ENCODE data around the gene FKBP3. TPM values are rescaled to one million over a fixed set of nuclear protein-coding genes. Genes with fewer than 3 reads are reported as not detected.

The FKBP3 gene
- total RNA-seq, 1 donor from 2014 or later: 33.0 TPM

DNA sequence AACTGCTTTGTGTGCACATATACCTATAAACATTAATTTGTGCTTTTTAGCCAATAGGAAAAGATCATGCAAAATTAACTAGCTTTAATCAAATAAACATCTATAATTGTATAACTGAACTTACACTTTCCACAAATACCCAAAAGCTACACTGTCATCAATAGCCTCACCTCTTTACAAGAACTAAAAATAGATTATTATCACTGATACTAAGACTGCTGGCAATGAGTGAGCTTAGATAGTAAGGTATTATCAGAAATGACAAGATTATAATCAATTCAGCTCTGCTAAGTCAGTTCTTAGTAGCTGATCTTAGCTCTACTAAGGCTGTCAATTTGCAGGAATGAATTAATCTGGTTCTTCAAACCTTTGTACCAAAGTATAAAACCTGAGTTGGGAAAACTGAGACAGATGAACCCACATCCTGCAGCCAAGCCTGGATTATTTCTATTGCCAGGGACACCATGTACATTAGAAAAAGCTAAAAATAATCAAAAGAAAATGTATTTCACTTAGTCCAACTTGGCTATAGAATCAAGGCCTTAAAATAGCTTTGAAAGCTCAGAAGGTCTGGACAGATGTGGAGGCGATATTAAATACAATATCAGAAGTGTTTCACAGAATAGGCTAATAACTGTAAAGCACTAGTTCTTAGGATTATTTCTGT is 5.2 kb downstream of the FKBP3 start:
- no peaks in the 10 kb centered on the region for H3K9me3 ChIP-seq
- H3K4me1 ChIP-seq: peaks cover 7% of the 10 kb centered on the region
- DNase-seq (no peak), ATAC-seq (no peak)
- peaks cover 43% of the 10 kb centered on the region for H3K36me3 ChIP-seq
- intact Hi-C loops (cut with DNase I): no loop called here
- no peak overlapping the region for H3K27ac ChIP-seq
- no peaks in the 10 kb centered on the region for H3K27me3 ChIP-seq
- H3K4me3 ChIP-seq: no peak overlapping the region
- TF ChIP-seq, protein P1, sequence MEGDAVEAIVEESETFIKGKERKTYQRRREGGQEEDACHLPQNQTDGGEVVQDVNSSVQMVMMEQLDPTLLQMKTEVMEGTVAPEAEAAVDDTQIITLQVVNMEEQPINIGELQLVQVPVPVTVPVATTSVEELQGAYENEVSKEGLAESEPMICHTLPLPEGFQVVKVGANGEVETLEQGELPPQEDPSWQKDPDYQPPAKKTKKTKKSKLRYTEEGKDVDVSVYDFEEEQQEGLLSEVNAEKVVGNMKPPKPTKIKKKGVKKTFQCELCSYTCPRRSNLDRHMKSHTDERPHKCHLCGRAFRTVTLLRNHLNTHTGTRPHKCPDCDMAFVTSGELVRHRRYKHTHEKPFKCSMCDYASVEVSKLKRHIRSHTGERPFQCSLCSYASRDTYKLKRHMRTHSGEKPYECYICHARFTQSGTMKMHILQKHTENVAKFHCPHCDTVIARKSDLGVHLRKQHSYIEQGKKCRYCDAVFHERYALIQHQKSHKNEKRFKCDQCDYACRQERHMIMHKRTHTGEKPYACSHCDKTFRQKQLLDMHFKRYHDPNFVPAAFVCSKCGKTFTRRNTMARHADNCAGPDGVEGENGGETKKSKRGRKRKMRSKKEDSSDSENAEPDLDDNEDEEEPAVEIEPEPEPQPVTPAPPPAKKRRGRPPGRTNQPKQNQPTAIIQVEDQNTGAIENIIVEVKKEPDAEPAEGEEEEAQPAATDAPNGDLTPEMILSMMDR (IDR thresholded peaks at IDR 0.05): no peak

DNA sequence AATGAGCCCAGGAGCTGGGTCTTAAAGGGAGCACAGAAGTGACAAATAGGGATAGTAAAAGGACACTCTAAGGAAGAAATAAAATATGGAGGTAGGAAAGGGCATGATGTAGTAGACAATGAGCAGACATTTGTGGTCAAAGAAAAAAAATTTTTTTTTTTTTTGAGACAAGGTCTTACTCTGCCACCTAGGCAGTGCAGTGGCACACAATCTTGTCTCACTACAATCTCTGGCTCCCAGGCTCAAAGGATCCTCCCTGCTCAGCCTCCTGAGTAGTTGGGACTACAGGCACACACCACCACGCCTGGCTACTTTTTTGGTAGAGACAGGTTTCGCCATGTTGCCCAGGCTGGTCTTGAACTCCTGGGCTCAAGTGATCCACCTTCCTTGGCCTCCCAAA is 8.5 kb downstream of the FKBP3 start:
- no peaks in the 10 kb centered on the region for H3K4me1 ChIP-seq
- H3K36me3 ChIP-seq: peaks cover 63% of the 10 kb centered on the region
- no peak overlapping the region for H3K27ac ChIP-seq
- H3K4me3 ChIP-seq: no peak overlapping the region
- TF ChIP-seq, protein P1 (IDR thresholded peaks at IDR 0.05): no peak
- DNase-seq: no peak
- no peak for ATAC-seq
- no peaks in the 10 kb centered on the region for H3K9me3 ChIP-seq
- intact Hi-C loops (cut with DNase I): no loop called here
- no peaks in the 10 kb centered on the region for H3K27me3 ChIP-seq

DNA sequence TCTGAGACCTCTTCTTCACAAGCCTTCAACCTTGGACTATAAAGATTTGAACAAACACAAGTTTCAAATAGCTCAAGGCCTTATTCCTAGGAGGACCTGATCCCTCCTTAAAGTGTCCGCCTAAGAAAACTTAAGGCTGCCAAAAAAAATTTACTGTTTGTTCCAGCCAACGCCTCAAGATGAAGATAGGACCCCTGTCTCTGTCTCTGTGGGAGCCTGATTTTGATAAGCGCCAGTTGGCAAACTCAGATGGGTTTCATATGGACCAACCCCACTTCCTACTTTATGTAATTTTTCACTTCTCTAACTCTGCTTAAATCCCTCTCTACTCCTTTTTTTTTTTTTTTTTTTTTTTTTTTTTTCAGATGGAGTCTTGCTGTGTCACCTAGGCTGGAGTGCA is 11.0 kb downstream of the FKBP3 start:
- H3K4me1 ChIP-seq: no peaks in the 10 kb centered on the region
- no peak overlapping the region for H3K4me3 ChIP-seq
- H3K27me3 ChIP-seq: no peaks in the 10 kb centered on the region
- no peaks in the 10 kb centered on the region for H3K9me3 ChIP-seq
- no peak overlapping the region for H3K27ac ChIP-seq
- DNase-seq (no peak), ATAC-seq (no peak)
- intact Hi-C loops (cut with DNase I): no loop called here
- peaks cover 70% of the 10 kb centered on the region for H3K36me3 ChIP-seq
- TF ChIP-seq, protein P1 (IDR thresholded peaks at IDR 0.05): no peak

DNA sequence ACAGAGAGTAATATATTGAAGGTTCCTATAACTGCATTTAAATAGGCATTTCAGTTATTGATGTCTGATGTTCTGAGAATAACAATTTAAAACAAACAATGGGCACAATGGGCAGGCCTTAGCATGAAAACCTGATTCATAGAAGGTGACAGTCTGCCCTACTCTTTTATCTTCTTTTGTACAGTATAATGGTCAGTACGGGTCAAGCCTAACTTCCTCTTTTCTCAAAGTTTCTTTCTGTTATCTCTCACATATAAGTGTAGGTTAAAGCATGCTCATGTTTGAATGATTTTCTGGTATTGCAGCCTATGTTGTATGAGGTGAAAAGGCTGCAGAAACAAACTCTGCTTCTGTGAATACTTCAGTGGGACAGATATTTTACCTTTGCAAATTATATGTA is 14.2 kb downstream of the FKBP3 start:
- H3K9me3 ChIP-seq: no peaks in the 10 kb centered on the region
- H3K27ac ChIP-seq: no peak overlapping the region
- TF ChIP-seq, protein P1 (IDR thresholded peaks at IDR 0.05): no peak
- no peaks in the 10 kb centered on the region for H3K27me3 ChIP-seq
- ATAC-seq (no peak), DNase-seq (no peak)
- peaks cover 79% of the 10 kb centered on the region for H3K36me3 ChIP-seq
- intact Hi-C loops (cut with DNase I): no loop called here
- no peaks in the 10 kb centered on the region for H3K4me1 ChIP-seq
- no peak overlapping the region for H3K4me3 ChIP-seq

DNA sequence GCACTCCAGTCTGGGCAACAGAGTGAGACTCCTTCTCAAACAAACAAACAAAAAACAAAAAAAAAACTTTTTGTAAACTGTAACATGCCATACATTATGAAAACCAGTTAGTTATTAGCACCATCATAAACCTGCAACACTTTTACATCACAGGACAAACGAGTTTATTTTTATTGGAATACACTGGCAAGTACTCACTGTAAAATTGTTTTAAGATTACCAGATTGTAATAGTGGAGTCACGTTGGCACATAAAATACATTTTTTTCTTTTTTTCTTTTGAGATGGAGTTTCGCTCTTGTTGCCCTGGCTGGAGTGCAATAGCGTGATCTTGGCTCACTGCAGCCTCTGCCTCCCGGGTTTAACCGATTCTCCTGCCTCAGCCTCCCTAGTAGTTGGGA is 15.7 kb downstream of the FKBP3 start:
- TF ChIP-seq, protein P1 (IDR thresholded peaks at IDR 0.05): no peak

DNA sequence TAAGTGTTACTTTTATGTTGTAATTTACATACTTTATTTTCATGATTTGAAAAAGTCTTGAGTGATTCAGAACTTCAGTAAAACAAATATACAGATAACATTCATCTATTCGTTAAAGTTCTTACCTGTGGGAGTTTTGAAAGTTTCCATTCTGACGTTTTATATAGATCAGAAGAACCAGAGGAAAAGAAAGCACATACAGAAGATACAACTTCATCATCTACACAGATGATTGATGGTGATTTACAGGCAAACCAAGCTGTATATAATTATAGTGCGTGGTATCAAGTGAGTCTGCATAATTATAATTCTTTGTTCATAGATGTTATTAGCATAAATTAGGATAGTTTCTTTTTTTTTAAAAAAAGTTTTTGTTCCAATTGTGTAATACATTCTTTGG is 20.0 kb downstream of the FKBP3 start:
- TF ChIP-seq, protein P1 (IDR thresholded peaks at IDR 0.05): no peak
- ATAC-seq (no peak), DNase-seq (no peak)
- Histone ChIP-seq H3K27me3 (no peaks in the 10 kb centered on the region), H3K4me3 (no peak overlapping the region), H3K36me3 (peaks cover 95% of the 10 kb centered on the region), H3K4me1 (no peaks in the 10 kb centered on the region), H3K27ac (no peak overlapping the region), H3K9me3 (no peaks in the 10 kb centered on the region)
- intact Hi-C loops (cut with DNase I): no loop called here

More for the DNA sequence above, 15.7 kb downstream of the FKBP3 start:
- Histone ChIP-seq H3K4me3 (no peak overlapping the region), H3K4me1 (no peaks in the 10 kb centered on the region), H3K27ac (no peak overlapping the region), H3K9me3 (no peaks in the 10 kb centered on the region), H3K27me3 (no peaks in the 10 kb centered on the region), H3K36me3 (peaks cover 91% of the 10 kb centered on the region)
- DNase-seq: no peak
- no peak for ATAC-seq
- intact Hi-C loops (cut with DNase I): no loop called here

All from upper lobe of right lung (tissue), 1 donor.